H1 (cell line): ENCODE results near the gene EPB41L5. TPM values are rescaled to one million over a fixed set of nuclear protein-coding genes. Genes with fewer than 3 reads are reported as not detected.

ENCODE experiments used
- CTCF ChIA-PET: fragments of 300-600 bp; sonication (Branson Sonifier 250); formaldehyde crosslinking; loops from one replicate; lab custom pipeline; 2021; ENCODE audit not compliant: partially characterized antibody; lab: Charles Lee
- POLR2A ChIA-PET: fragments of 300-600 bp; sonication (Branson Sonifier 250); formaldehyde crosslinking; loops from one replicate; lab custom pipeline; 2021; ENCODE audit warnings: inconsistent platforms; ENCODE audit not compliant: partially characterized antibody; lab: Charles Lee
- DNase-seq, 2 experiments: peaks; one replicate each; pipeline versions ENCODE4 v3.0.0 to v3.0.0-alpha.2; 2010 to 2022; ENCODE audit warnings: low spot score in 2 of 2, low read depth in 1 of 2, mixed read lengths in 1 of 2
- FAIRE-seq: peaks from 2 replicates; lab custom pipeline; 2011; peaks lifted over from hg19 to GRCh38; lab: Jason Lieb, UNC
- H2AFZ ChIP-seq: 2 replicates; pipeline ENCODE4 v1.8.1; 2012; ENCODE audit warnings: low read length, inconsistent platforms
- H2AK5ac ChIP-seq: 2 replicates; pipeline ENCODE4 v1.6.1; 2013; ENCODE audit warnings: low read depth, low read length
- H2BK120ac ChIP-seq: replicated peaks from 2 replicates; pipeline ENCODE3; 2013; ENCODE audit warnings: low read depth, low read length, inconsistent platforms
- H2BK12ac ChIP-seq: 2 replicates; pipeline ENCODE4 v1.6.1; 2013; ENCODE audit warnings: low read depth, low read length
- H2BK15ac ChIP-seq: 2 replicates; pipeline ENCODE4 v1.6.1; 2013; ENCODE audit warnings: low read length
- H2BK20ac ChIP-seq: 2 replicates; pipeline ENCODE4 v1.6.1; 2013; ENCODE audit warnings: low read length
- H2BK5ac ChIP-seq: 2 replicates; pipeline ENCODE4 v1.6.1; 2013; ENCODE audit warnings: low read depth, low read length
- H3K14ac ChIP-seq: 2 replicates; pipeline ENCODE4 v1.6.1; 2013; ENCODE audit warnings: inconsistent platforms; ENCODE audit not compliant: insufficient read length
- H3K18ac ChIP-seq: 2 replicates; pipeline ENCODE4 v1.6.1; 2013; ENCODE audit warnings: low read length; ENCODE audit errors: extremely low read depth
- H3K23ac ChIP-seq: 2 replicates; pipeline ENCODE4 v1.6.1; 2013; ENCODE audit warnings: inconsistent platforms; ENCODE audit not compliant: insufficient read length
- H3K23me2 ChIP-seq: 2 replicates; pipeline ENCODE4 v1.6.1; 2013; ENCODE audit warnings: low read depth, low read length
- H3K27ac ChIP-seq: 2 replicates; pipeline ENCODE4 v1.6.1; 2011; ENCODE audit warnings: low read depth, low read length, inconsistent platforms
- H3K27me3 ChIP-seq, 4 experiments: replicated peaks in 1 of 4; 1 replicate in 1 of 4; 2 replicates in 3 of 4; pipeline versions ENCODE4 v1.6.1 to v1.8.1; 2011 to 2013; ENCODE audit warnings: low read length in 3 of 4, mild to moderate bottlenecking in 3 of 4, inconsistent platforms in 2 of 4, mixed read lengths in 2 of 4, moderate library complexity in 1 of 4; ENCODE audit not compliant: control insufficient read depth in 3 of 4, insufficient read depth in 3 of 4; ENCODE audit errors: extremely low read depth in 1 of 4
- H3K36me3 ChIP-seq, 4 experiments: 2 replicates each; pipeline versions ENCODE4 v1.6.1 to v1.8.1; 2011 to 2013; ENCODE audit warnings: mild to moderate bottlenecking in 4 of 4, low read length in 3 of 4, moderate library complexity in 2 of 4, control low read depth in 1 of 4, inconsistent platforms in 1 of 4; ENCODE audit not compliant: insufficient read depth in 4 of 4, control insufficient read depth in 2 of 4
- H3K4ac ChIP-seq: replicated peaks from 2 replicates; pipeline ENCODE3; 2013; ENCODE audit warnings: low read length, low read depth, mixed read lengths, inconsistent platforms; ENCODE audit not compliant: insufficient read length
- H3K4me1 ChIP-seq, 4 experiments: replicated peaks in 1 of 4; 1 replicate in 1 of 4; 2 replicates in 3 of 4; pipeline versions ENCODE4 v1.6.1 to v1.8.1; 2011 to 2013; ENCODE audit warnings: low read length in 3 of 4, inconsistent platforms in 2 of 4, mixed read lengths in 1 of 4; ENCODE audit not compliant: insufficient read depth in 4 of 4, control insufficient read depth in 3 of 4
- H3K4me2 ChIP-seq, 2 experiments: 2 replicates each; pipeline versions ENCODE4 v1.6.1 to v1.8.1; 2011 to 2013; ENCODE audit warnings: low read depth in 2 of 2, low read length in 2 of 2, control low read depth in 1 of 2, inconsistent platforms in 1 of 2, mild to moderate bottlenecking in 1 of 2; ENCODE audit not compliant: insufficient read depth in 1 of 2
- H3K4me3 ChIP-seq, 4 experiments: fragments of 200-600, 300-600 bp in 1 of 4; sonication (generic), shearing (Covaris generic), sonication (Bioruptor Twin) in 1 of 4; 2 replicates each; pipeline versions ENCODE4 v1.5.1 to v1.8.1; 2011 to 2016; ENCODE audit warnings: low read length in 4 of 4, low read depth in 3 of 4, control low read depth in 2 of 4, inconsistent platforms in 2 of 4, mild to moderate bottlenecking in 2 of 4, mixed read lengths in 1 of 4, moderate library complexity in 1 of 4; ENCODE audit not compliant: insufficient read depth in 2 of 4; ENCODE audit errors: extremely low read depth in 1 of 4
- H3K56ac ChIP-seq: replicated peaks from 2 replicates; pipeline ENCODE3; 2013; ENCODE audit warnings: low read depth, mild to moderate bottlenecking, mixed read lengths, low read length, inconsistent platforms; ENCODE audit not compliant: insufficient read length
- H3K79me1 ChIP-seq: 2 replicates; pipeline ENCODE4 v1.6.1; 2013; ENCODE audit warnings: low read depth, low read length, control low read depth
- H3K79me2 ChIP-seq, 2 experiments: 2 replicates each; pipeline versions ENCODE4 v1.6.1 to v1.8.1; 2012 to 2013; ENCODE audit warnings: low read length in 2 of 2, mild to moderate bottlenecking in 2 of 2, inconsistent platforms in 1 of 2; ENCODE audit not compliant: insufficient read depth in 2 of 2, control insufficient read depth in 1 of 2
- H3K9ac ChIP-seq, 4 experiments: replicated peaks in 1 of 4; 1 replicate in 1 of 4; 2 replicates in 3 of 4; pipeline versions ENCODE4 v1.6.1 to v1.8.1; 2011 to 2013; ENCODE audit warnings: low read depth in 3 of 4, low read length in 3 of 4, control low read depth in 2 of 4, mild to moderate bottlenecking in 2 of 4, moderate library complexity in 2 of 4, inconsistent platforms in 1 of 4; ENCODE audit errors: extremely low read depth in 1 of 4
- H3K9me3 ChIP-seq, 2 experiments: 2 replicates each; pipeline versions ENCODE4 v1.6.1 to v1.8.1; 2012 to 2013; ENCODE audit warnings: mild to moderate bottlenecking in 2 of 2, moderate library complexity in 2 of 2, control low read depth in 1 of 2, inconsistent platforms in 1 of 2, low read depth in 1 of 2, low read length in 1 of 2, mixed read lengths in 1 of 2; ENCODE audit not compliant: insufficient read depth in 2 of 2
- H4K20me1 ChIP-seq, 2 experiments: replicated peaks in 1 of 2; 2 replicates each; pipeline versions ENCODE3 to v1.8.1; 2011 to 2013; ENCODE audit warnings: inconsistent platforms in 2 of 2, low read length in 2 of 2, mild to moderate bottlenecking in 1 of 2; ENCODE audit not compliant: insufficient read depth in 2 of 2, control insufficient read depth in 1 of 2
- H4K5ac ChIP-seq: 2 replicates; pipeline ENCODE4 v1.6.1; 2013; ENCODE audit warnings: low read length, low read depth, mixed read lengths, inconsistent platforms; ENCODE audit not compliant: insufficient read length
- H4K8ac ChIP-seq: 2 replicates; pipeline ENCODE4 v1.8.0; 2013; ENCODE audit warnings: mild to moderate bottlenecking, moderate library complexity, low read length, inconsistent platforms; ENCODE audit not compliant: insufficient read depth; ENCODE audit errors: extremely low read depth
- H4K91ac ChIP-seq: replicated peaks from 2 replicates; pipeline ENCODE3; 2013; ENCODE audit warnings: low read length, mixed read lengths, inconsistent platforms; ENCODE audit not compliant: insufficient read length
- ASH2L ChIP-seq: fragments of 200-600, 300-600 bp; sonication (generic); IDR thresholded peaks from one replicate; pipeline ENCODE4 v1.7.1; 2017; ENCODE audit warnings: low read length
- BRCA1 ChIP-seq: IDR thresholded peaks from 2 replicates; pipeline ENCODE4 v1.6.1; 2012; ENCODE audit warnings: low read depth, low read length, improper control_type of control experiment
- GTF2F1 ChIP-seq: IDR thresholded peaks from 2 replicates; pipeline ENCODE4 v1.6.1; 2012; ENCODE audit warnings: low read depth, low read length, improper control_type of control experiment, borderline replicate concordance
- MAFK ChIP-seq: IDR thresholded peaks from 2 replicates; pipeline ENCODE4 v1.6.1; 2012; ENCODE audit warnings: low read depth, mild to moderate bottlenecking, improper control_type of control experiment, low read length
- SIRT6 ChIP-seq: IDR thresholded peaks from one replicate; pipeline ENCODE4 v1.7.1; 2012; ENCODE audit warnings: low read length, inconsistent platforms
- TCF12 ChIP-seq: IDR thresholded peaks from 2 replicates; pipeline ENCODE4 v1.6.1; 2011; ENCODE audit warnings: low read depth, mild to moderate bottlenecking, low read length
- TEAD4 ChIP-seq: IDR thresholded peaks from 2 replicates; pipeline ENCODE4 v1.6.1; 2012; ENCODE audit warnings: low read depth, low read length, inconsistent platforms, mixed read lengths
- ZNF274 ChIP-seq: IDR thresholded peaks from 2 replicates; pipeline ENCODE4 v1.7.0; 2012; ENCODE audit warnings: low read length, borderline replicate concordance; ENCODE audit errors: extremely low read depth
- polyA plus RNA-seq, 7 experiments: library from polyadenylated mRNA; depleted of rRNA in 3 of 7; stranded (reverse) in 5 of 7; unstranded in 2 of 7; fragments of >200 nt in 5 of 7; fragments of 200-250 nt in 2 of 7; gene quantifications; 1 replicate in 5 of 7; 2 replicates in 1 of 7; 4 replicates in 1 of 7; pipeline versions ENCODE4 v1.2.1 to v1.2.3, GENCODE V29; 2011 to 2013; ENCODE audit warnings: missing spikeins in 2 of 7, mixed read lengths in 2 of 7
- total RNA-seq: library from RNA; stranded (reverse); fragmentation: NEBNext Ultra II Directional; extraction: Animal tissue kit (Norgen Biotek cat#: 25700); gene quantifications from 2 replicates; pipeline ENCODE4 v1.2.1, GENCODE V29; 2021

Gene EPB41L5
- total and polyA plus RNA-seq, 2 of the 8 experiments (the other 6 are each of a cell fraction or from before 2014, with no cell fraction given), result 13.5 to 32.3 TPM

DNA sequence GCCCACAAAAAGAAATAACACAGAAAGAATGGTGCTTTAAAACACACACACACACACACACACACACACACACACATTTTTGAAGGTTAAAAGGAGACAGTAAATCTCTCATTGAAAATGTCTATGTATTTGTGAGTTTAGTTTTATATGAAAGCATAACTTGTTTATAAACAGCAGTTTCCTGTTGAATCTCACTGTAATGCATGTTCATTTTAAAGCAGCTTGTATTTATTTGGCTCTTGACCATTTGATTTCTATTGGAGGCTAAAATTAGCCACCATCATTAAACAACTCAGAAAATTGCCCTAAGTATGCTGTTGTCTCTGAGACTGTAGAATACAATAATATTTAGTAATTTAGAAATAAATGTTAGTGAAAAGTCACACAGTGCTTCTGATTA lies 115.3 kb downstream of the EPB41L5 start:
- Histone ChIP-seq H3K79me2 (no peaks in the 10 kb centered on the region), H2BK20ac (no peak overlapping the region), H3K36me3 (peaks cover 0 to 4% (median 0%) of the 10 kb centered on the region in 4 experiments; a peak in 3 of 8 replicates), H2BK120ac (no peak overlapping the region), H3K56ac (no peak overlapping the region), H3K14ac (no peak overlapping the region), H3K9me3 (no peaks in the 10 kb centered on the region), H3K9ac (no peak overlapping the region), H3K23ac (no peak overlapping the region), H3K4ac (no peak overlapping the region), H3K27me3 (no peaks in the 10 kb centered on the region), H3K4me1 (no peaks in the 10 kb centered on the region), H3K4me3 (no peak overlapping the region), H3K23me2 (no peaks in the 10 kb centered on the region), H2AK5ac (no peak overlapping the region), H2BK5ac (no peak overlapping the region), H3K4me2 (no peak overlapping the region), H4K5ac (no peak overlapping the region), H4K8ac (no peak overlapping the region), H2AFZ (no peak overlapping the region), H2BK15ac (no peak overlapping the region), H4K91ac (no peak overlapping the region), H3K27ac (no peak overlapping the region), H2BK12ac (no peak overlapping the region), H4K20me1 (no peaks in the 10 kb centered on the region), H3K79me1 (no peaks in the 10 kb centered on the region), H3K18ac (no peak overlapping the region)
- ChIA-PET POLR2A (interaction anchor here (0.7 kb wide), 1 partner anchor 1180 kb away, joined by 3 read pairs; no protein-coding TSS in a partner anchor), CTCF (no interaction called here)
- TF ChIP-seq ZNF274 (no peak), GTF2F1 (no peak), MAFK (no peak), TCF12 (no peak), TEAD4 (no peak), BRCA1 (no peak), SIRT6 (no peak), ASH2L (no peak)
- DNase-seq, result no peak
- FAIRE-seq, result no peak
